HG03045 (cell line): ENCODE data around the gene AHNAK.

ENCODE experiments used
- ATAC-seq: cut with Tn5 transposase; IDR thresholded peaks from one replicate; pipeline ENCODE4 v1.9.1; 2021; ENCODE audit warnings: mild to moderate bottlenecking, moderate library complexity; ENCODE audit not compliant: unreplicated experiment

Gene AHNAK

GRCh38 chr11:62438641-62439040 lies 108.0 kb downstream of the AHNAK start:
- no peak for ATAC-seq

GRCh38 chr11:62437616-62438015 lies 109.0 kb downstream of the AHNAK start:
- ATAC-seq, result no peak

GRCh38 chr11:62435846-62436660 lies 110.6 kb downstream of the AHNAK start:
- ATAC-seq, result no peak

- ATAC-seq, result no peak
These were observed 112.7 kb downstream of the AHNAK start for GRCh38 chr11:62433904-62434276.

- no peak for ATAC-seq
These were observed 113.3 kb downstream of the AHNAK start for GRCh38 chr11:62433141-62433903.

GRCh38 chr11:62432695-62433094 lies 113.9 kb downstream of the AHNAK start:
- ATAC-seq, result no peak

- ATAC-seq, result no peak
These were observed 115.3 kb downstream of the AHNAK start for GRCh38 chr11:62431171-62431901.

- ATAC-seq, result no peak
These were observed 116.2 kb downstream of the AHNAK start for GRCh38 chr11:62430425-62430824.

- no peak for ATAC-seq
These were observed 117.6 kb downstream of the AHNAK start for GRCh38 chr11:62428871-62429560.

GRCh38 chr11:62427630-62428233 lies 118.9 kb downstream of the AHNAK start:
- no peak for ATAC-seq

GRCh38 chr11:62423012-62423411 lies 123.6 kb downstream of the AHNAK start:
- ATAC-seq, result no peak

- ATAC-seq, result no peak
These were observed 124.6 kb downstream of the AHNAK start for GRCh38 chr11:62421996-62422395.

GRCh38 chr11:62420882-62421281 lies 125.7 kb downstream of the AHNAK start:
- ATAC-seq, result no peak

- ATAC-seq, result no peak
These were observed 126.7 kb downstream of the AHNAK start for GRCh38 chr11:62419943-62420342.

- ATAC-seq, result no peak
These were observed 127.2 kb downstream of the AHNAK start for GRCh38 chr11:62419314-62419929.

GRCh38 chr11:62418733-62419132 lies 127.9 kb downstream of the AHNAK start, which contains the start of gene SCGB1A1:
Gene SCGB1A1, plus strand, starts transcription at chr11:62419033. Its CDS starts 63 bp downstream, at chr11:62419096.
- no peak for ATAC-seq

GRCh38 chr11:62418136-62418535 lies 128.5 kb downstream of the AHNAK start:
- ATAC-seq, result no peak

- ATAC-seq, result no peak
These were observed 130.0 kb downstream of the AHNAK start for GRCh38 chr11:62416596-62416995.

GRCh38 chr11:62413060-62413696 lies 133.4 kb downstream of the AHNAK start:
- ATAC-seq, result no peak
